ENCODE measurements around the gene JDP2.

DNA sequence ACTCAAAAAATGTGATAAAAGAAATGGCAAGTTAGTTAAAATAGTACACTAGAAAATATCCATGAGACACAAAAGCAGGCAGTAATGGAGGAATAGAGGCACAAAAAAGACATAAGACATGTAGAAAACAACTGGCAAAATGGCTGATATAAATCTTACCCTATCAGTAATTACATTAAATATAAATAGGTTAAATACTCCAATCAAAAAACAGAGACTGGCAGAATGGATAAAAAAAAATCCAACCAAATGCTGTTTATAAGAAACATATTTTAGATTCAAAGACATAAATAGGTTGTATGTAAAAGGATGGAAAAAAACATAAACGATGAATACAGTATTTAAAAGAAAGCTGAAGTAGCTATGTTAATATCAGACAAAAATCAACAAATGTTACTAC is 79.1 kb downstream of the JDP2 start:
- TF ChIP-seq POLR2A (IDR thresholded peaks at IDR 0.05), result no peak
- TF ChIP-seq, protein P1, sequence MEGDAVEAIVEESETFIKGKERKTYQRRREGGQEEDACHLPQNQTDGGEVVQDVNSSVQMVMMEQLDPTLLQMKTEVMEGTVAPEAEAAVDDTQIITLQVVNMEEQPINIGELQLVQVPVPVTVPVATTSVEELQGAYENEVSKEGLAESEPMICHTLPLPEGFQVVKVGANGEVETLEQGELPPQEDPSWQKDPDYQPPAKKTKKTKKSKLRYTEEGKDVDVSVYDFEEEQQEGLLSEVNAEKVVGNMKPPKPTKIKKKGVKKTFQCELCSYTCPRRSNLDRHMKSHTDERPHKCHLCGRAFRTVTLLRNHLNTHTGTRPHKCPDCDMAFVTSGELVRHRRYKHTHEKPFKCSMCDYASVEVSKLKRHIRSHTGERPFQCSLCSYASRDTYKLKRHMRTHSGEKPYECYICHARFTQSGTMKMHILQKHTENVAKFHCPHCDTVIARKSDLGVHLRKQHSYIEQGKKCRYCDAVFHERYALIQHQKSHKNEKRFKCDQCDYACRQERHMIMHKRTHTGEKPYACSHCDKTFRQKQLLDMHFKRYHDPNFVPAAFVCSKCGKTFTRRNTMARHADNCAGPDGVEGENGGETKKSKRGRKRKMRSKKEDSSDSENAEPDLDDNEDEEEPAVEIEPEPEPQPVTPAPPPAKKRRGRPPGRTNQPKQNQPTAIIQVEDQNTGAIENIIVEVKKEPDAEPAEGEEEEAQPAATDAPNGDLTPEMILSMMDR (IDR thresholded peaks at IDR 0.05), result no peak
